Colonic mucosa (tissue), 4 donors: ENCODE data around the gene COMMD9. TPM values are rescaled to one million over a fixed set of nuclear protein-coding genes. Genes with fewer than 3 reads are reported as not detected.

ENCODE experiments used
- DNase-seq: peaks from one replicate; pipeline ENCODE4 v3.0.0-alpha.2; 2020
- H3K27ac ChIP-seq: fragments of 200-600 bp; one replicate; pipeline ENCODE4 v1.8.0; 2021
- H3K27me3 ChIP-seq: fragments of 200-600 bp; one replicate; pipeline ENCODE4 v1.8.0; 2021
- H3K36me3 ChIP-seq: fragments of 200-600 bp; one replicate; pipeline ENCODE4 v1.8.0; 2021
- H3K4me1 ChIP-seq: fragments of 200-600 bp; one replicate; pipeline ENCODE4 v1.8.0; 2021; ENCODE audit warnings: mild to moderate bottlenecking
- H3K4me3 ChIP-seq: fragments of 200-600 bp; one replicate; pipeline ENCODE4 v1.8.0; 2021
- H3K9ac ChIP-seq, 2 donors: one replicate each; pipeline ENCODE4 v1.7.0; 2013; ENCODE audit warnings: control low read depth in 2 of 2, low read depth in 2 of 2, low read length in 2 of 2
- H3K9me3 ChIP-seq: fragments of 200-600 bp; one replicate; pipeline ENCODE4 v1.8.0; 2021
- intact Hi-C: fragments of 100-400 bp; cut with DNase I; formaldehyde crosslinking; loops from one replicate; pipeline ENCODE4 v1.14.1; 2022
- total RNA-seq, 2 donors: library from RNA; stranded (reverse); fragmentation: NEBNext Ultra II Directional in 1 of 2; extraction: Animal tissue kit (Norgen Biotek cat#: 25700) in 1 of 2; gene quantifications; one replicate each; pipeline ENCODE4 v1.2.1, GENCODE V29; 2021
- TF ChIP-seq, protein P1 (sequence below): fragments of 200-600 bp; IDR thresholded peaks from one replicate; pipeline ENCODE4 v1.8.0; 2022; ENCODE audit warnings: antibody characterized with exemption, mild to moderate bottlenecking
- donor health status: healthy.
- donor health status: DM: no; HTN: no; CAD: no.
- donor health status: DM: no; HTN: no; CAD: no.

The COMMD9 gene
- total RNA-seq, 2 donors from 2014 or later, result 40.6 to 55.9 TPM

DNA sequence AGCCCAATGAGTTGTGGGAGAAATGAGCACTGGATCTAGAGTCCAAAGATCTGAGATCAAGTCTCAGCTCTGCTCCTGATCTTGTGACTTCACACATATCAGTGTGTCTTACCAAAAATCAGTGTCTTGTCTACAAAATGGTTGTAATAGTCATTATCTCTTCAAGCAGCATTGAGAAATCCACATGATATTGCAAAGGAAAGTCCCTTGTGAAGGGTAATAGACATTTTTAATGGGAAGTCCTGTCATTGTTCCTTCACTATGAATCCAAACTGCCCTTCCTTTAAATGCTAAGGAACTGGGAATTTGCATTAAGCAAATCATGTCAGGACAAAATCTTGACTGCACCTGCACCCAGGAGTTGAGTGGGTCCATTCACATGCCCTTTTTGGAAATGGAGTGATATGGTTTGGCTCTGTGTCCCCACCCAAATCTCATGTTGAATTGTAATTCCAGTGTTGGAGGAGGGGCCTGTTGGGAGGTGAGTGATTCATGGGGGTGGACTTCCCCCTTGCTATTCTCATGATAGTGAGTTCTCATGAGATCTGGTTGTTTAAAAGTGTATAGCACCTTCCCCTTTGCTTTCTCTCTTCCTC lies 51.1 kb downstream of the COMMD9 start:
- no peaks in the 10 kb centered on the region for H3K36me3 ChIP-seq
- H3K4me3 ChIP-seq, result no peak overlapping the region
- H3K27ac ChIP-seq, result no peak overlapping the region
- H3K9ac ChIP-seq, result no peak overlapping the region
- no peaks in the 10 kb centered on the region for H3K4me1 ChIP-seq
- H3K9me3 ChIP-seq, result no peaks in the 10 kb centered on the region
- intact Hi-C loops, result no loop called here
- H3K27me3 ChIP-seq, result no peaks in the 10 kb centered on the region
- DNase-seq, result no peak
- TF ChIP-seq, protein P1, sequence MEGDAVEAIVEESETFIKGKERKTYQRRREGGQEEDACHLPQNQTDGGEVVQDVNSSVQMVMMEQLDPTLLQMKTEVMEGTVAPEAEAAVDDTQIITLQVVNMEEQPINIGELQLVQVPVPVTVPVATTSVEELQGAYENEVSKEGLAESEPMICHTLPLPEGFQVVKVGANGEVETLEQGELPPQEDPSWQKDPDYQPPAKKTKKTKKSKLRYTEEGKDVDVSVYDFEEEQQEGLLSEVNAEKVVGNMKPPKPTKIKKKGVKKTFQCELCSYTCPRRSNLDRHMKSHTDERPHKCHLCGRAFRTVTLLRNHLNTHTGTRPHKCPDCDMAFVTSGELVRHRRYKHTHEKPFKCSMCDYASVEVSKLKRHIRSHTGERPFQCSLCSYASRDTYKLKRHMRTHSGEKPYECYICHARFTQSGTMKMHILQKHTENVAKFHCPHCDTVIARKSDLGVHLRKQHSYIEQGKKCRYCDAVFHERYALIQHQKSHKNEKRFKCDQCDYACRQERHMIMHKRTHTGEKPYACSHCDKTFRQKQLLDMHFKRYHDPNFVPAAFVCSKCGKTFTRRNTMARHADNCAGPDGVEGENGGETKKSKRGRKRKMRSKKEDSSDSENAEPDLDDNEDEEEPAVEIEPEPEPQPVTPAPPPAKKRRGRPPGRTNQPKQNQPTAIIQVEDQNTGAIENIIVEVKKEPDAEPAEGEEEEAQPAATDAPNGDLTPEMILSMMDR, result no peak

DNA sequence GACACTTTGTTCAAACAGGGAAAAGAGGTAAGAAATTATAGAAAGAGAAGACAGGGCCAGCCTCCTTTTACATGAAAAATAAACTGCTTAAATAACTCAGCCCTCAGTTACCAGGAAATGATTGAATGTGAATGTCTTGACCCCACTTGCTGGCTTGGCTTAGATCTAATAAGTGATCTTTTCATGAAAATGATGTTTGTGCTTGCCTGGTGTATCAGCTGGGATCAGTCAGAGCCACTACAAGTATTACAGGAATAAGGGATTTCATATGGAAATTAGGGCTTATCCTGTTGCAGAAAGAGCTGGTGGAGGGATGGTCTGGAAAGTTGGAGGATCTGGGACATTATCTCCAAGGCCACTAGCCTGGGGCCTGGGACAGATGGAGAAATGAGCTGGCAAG lies 51.8 kb downstream of the COMMD9 start:
- TF ChIP-seq, protein P1, result no peak
- intact Hi-C loops, result no loop called here
- Histone ChIP-seq H3K27ac (no peak overlapping the region), H3K9me3 (no peaks in the 10 kb centered on the region), H3K27me3 (no peaks in the 10 kb centered on the region), H3K4me1 (no peaks in the 10 kb centered on the region), H3K4me3 (no peak overlapping the region), H3K9ac (no peak overlapping the region), H3K36me3 (no peaks in the 10 kb centered on the region)
- no peak for DNase-seq

DNA sequence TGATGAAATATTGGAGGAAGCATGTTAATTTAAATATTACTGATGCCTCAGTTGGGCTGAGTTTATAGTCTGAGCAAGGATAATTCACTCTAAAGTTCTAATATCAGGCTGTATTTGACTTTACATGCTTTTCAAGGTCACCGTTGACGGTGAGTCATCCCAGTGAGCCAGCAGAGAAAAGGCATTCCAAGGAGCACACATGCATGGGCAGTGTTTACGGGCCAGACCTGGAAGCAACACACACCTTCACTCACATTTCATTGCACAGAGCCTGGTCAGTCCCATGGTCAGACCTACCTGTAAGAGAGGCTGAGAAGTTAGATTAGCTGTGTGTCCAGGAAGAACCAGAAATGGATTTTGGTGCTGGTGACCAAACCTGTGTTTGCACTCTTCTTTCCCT lies 53.5 kb downstream of the COMMD9 start:
- Histone ChIP-seq H3K4me3 (no peak overlapping the region), H3K27me3 (no peaks in the 10 kb centered on the region), H3K36me3 (no peaks in the 10 kb centered on the region), H3K9ac (no peak overlapping the region), H3K4me1 (no peaks in the 10 kb centered on the region), H3K9me3 (no peaks in the 10 kb centered on the region), H3K27ac (no peak overlapping the region)
- no peak for DNase-seq
- intact Hi-C loops, result no loop called here
- TF ChIP-seq, protein P1, result no peak

DNA sequence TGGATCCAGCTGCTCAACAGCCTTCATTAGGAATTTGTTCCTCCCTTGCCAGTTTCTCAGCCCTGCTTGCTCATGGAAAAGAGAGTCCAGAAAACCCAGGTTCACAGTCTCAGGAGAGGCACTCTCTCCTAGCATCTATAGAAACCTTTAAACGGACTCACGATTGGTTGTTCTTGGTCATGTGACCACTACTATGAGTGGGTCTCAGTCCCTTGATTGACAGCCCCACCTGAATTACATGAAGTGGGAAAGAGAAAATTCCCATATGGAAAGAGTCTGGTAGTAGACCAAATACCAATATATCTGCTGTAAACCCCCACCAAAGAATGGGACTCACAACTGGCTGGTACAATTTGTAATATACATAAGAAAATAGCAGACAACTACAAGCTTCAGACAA lies 54.4 kb downstream of the COMMD9 start:
- no peaks in the 10 kb centered on the region for H3K4me1 ChIP-seq
- DNase-seq, result no peak
- no peaks in the 10 kb centered on the region for H3K9me3 ChIP-seq
- intact Hi-C loops, result no loop called here
- H3K36me3 ChIP-seq, result no peaks in the 10 kb centered on the region
- no peak overlapping the region for H3K4me3 ChIP-seq
- TF ChIP-seq, protein P1, result no peak
- no peak overlapping the region for H3K27ac ChIP-seq
- no peak overlapping the region for H3K9ac ChIP-seq
- H3K27me3 ChIP-seq, result no peaks in the 10 kb centered on the region

DNA sequence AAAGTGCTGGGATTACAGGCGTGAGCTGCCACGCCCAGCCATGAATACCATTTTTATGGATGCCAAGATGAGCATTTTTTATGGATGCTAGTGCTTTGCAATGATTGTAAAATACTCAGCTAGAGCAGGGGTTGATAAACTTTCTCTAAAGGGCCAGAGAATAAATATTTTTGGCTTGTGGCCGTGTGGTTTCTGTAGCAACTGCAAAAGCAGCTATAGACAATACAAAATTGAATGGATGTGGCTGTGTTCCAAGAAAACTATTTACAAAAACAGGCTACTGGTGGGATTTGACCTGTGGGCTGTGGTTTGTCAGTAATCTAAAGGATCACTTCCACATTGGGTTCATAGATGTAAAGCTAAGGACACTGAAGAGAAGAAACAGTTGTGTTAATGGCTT lies 56.0 kb downstream of the COMMD9 start:
- TF ChIP-seq, protein P1, result no peak
- DNase-seq, result no peak
- Histone ChIP-seq H3K36me3 (no peaks in the 10 kb centered on the region), H3K4me3 (no peak overlapping the region), H3K27ac (no peak overlapping the region), H3K9me3 (no peaks in the 10 kb centered on the region), H3K4me1 (no peaks in the 10 kb centered on the region), H3K27me3 (no peaks in the 10 kb centered on the region), H3K9ac (no peak overlapping the region)
- intact Hi-C loops, result no loop called here
